Activated CD8-positive, alpha-beta memory T cell treated with anti-CD3 and anti-CD28 coated beads, Interleukin-2, amount 50 U/mL, for 4 hours (primary cell): ENCODE results near the gene ZNF524.
A peak's percentile ranks its signal among the peaks of the same experiment; 100 is the strongest.

Source experiments
- DNase-seq: peaks from one replicate; pipeline ENCODE4 v3.0.0-alpha.2; 2020

The ZNF524 gene

DNA sequence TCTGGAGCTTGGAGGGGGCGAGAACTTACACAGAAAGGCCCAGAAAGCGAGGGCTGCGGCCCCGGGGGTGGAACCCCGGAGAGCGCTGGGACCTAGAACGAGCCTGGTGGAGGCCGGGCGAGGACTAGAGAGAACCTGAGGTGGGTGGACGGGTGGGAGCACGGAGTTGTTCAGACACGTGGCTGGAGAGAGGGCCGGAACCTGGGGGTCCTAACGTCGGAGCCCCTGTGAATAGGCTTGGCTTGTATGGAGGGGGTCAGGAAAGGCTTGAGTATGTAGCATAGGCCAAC lies 43.7 kb downstream of the ZNF524 start:
- DNase-seq = no peak

DNA sequence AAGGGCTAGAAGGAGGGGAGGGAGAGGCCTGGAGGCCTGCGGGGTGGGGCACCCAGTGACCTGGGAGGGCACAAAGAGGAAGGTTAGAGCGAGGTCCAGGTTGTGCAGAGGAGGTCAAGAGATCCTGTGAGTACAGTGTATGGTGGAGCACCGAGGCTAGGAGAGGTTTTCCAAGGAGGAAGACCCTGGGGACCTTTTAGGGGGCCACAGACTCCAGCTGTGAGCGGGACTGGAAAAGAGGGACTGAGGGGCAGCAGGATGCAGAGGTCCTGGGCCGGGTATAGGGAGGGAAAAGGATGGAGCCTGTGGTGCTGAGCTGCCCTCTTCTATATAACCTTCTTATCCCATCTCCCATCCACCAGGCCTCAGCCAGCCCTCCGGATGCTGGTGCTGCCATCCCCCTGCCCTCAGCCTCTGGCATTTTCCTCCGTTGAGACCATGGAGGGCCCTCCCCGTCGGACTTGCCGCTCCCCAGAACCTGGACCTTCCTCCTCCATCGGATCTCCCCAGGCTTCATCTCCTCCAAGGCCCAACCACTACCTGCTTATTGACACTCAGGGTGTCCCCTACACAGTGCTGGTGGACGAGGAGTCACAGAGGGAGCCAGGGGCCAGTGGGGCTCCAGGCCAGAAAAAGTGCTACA lies 44.2 kb downstream of the ZNF524 start:
- DNase-seq = no peak

DNA sequence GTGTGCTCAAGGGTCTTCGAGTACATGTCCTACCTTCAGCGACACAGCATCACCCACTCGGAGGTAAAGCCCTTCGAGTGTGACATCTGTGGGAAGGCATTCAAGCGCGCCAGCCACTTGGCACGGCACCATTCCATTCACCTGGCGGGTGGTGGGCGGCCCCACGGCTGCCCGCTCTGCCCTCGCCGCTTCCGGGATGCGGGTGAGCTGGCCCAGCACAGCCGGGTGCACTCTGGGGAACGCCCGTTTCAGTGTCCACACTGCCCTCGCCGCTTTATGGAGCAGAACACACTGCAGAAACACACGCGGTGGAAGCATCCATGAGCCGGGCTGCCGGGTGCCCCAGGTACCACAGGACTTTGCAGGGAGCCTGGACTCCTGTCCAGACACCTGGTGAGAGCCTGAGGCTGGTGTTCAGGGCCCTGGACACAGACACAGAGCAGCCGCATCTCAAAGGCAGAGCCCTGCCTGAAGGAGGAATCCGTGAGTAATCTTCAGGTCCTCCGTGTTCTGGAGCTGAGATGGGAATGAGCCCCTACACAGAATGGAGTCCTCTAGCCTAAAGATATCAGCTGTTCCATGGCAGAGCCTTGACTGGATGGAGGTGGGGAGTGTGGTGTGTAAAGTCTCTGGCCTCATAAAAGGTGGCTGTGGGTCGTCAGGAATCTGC lies 44.9 kb downstream of the ZNF524 start:
- DNase-seq = no peak

DNA sequence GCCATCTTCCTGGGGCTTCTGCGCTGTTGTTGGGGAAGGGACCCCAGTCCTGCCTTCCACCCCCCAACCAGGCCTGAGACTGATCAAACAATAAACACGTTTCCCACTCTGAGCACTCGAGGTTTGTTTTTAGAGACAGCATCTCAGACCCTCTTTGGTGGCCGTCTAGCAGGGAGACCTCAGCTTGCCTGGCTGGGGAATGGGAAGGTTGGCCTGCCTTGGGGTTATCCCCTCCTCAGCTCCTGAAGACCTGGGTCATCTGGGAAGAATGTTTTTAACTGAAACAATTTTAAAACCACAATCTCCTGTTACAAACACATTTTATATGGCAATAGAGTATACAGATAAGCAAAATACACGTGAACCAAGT lies 45.4 kb downstream of the ZNF524 start:
- no peak for DNase-seq

DNA sequence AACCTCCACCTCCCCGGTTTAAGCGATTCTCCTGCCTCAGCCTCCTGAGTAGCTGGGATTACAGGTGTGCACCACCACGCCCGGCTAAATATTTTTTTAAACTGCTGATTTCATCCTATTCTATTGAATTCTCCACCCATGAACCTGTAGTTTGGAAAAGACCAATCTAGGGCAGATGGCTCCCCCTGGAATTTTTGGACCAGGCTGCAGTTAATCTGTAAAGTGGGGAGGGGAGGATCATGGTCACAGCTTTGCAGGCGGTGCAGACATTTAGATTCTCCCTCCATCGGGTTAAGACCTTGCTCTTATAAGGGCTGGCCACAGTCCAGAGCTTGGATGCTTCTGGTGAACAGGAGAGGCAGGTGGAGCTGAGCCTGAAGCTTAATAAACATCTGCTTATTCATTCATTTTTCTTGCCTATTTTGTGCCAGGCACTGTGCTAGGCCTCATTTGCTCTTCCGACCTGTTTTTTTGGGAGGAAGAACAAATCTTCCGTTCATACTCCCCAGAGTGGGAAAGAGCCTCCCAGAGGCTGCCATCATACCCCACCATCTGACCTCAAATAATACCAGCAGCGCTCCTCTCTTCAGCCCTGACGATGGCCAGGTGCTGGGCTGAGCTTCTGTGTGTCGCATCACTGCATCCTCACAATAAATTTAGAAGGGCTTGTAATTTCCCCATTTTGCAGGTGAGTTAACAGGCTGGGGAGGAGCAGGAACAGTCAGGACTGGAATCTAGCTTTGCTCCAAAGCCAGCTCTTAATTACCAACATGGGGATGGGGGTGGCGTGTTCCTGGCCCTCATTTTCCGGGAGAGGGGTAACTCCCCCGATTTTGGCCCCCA lies 47.0 kb downstream of the ZNF524 start:
- DNase-seq = no peak

DNA sequence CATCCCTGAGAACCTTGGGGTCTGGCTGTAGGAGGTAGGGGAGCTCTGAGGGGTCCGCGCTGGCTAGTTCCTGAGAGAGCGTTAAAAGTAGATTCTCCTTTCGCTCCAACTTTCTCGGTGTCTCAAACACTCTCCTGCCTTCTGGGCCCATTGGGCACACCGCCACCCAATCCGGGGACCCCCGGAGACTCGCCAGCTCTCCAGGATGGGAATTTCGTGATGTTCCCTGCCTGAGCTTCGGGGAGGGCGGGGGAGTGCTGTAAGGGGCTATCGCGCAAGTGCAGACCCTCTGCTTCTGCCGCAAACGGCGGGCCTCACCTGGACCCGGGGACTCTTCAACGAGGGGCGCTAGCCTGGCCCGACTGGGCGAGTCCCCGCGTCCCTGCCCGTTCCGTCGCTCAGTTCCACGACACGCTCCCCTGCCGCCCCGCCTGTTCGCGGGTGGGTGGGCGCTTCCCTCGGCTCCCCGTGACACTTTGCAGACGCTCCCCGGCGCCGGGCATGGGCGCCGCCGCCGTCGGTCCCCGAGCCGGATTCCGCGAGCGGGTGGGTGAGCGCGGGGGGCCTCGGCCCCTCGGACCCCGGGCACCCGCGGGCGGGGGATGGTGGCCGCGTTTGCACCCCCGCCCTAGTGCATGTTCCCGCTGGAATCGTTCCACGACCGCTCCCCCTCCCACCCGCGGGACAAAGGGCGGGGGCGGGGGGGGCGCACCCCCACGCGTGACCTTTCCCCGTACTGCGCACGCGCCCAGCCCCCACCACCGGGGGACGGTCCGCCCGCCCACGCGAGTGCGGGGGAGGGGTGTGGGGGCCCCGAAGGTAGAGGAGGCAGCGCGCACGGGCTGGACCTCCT lies 47.9 kb downstream of the ZNF524 start, which contains the start of gene CCDC106:
CCDC106 (plus strand) TSS at position 481 of the 853 bp plus-strand sequence. CDS start 835 bp downstream, outside the sequence.
- peak; percentile 73 for DNase-seq

DNA sequence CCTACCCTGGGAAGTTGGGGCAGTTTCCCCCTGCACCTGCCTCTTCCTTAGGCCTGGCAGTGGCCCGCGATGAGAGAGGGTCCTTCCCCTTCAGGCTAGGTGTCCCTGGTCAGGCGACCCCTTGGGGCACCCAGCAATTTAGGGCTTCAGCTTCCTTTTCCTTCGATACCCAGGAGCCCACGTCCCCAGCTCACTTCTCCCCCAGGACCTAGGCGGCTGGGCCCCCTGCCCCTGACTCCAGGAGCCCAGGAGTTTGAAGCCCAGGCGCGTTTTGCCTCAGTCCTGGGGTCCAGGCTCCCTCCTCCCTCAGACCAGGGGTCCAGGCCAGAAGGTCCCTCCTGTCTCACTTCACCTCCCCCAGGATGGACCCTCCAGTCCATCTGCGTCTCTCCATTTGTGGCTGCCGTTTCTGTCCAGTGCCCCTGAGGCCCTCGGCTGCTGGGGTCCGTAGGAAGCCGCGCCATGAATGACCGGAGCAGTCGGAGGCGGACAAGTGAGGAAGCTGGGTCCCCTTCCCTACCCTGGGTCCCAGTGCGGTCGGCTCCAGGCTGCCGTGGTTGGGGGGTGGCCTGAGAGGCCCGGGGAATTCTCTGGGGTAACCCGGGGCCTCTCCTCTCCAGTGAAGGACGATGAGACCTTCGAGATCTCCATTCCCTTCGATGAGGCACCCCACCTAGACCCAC lies 48.6 kb downstream of the ZNF524 start:
- no peak for DNase-seq

DNA sequence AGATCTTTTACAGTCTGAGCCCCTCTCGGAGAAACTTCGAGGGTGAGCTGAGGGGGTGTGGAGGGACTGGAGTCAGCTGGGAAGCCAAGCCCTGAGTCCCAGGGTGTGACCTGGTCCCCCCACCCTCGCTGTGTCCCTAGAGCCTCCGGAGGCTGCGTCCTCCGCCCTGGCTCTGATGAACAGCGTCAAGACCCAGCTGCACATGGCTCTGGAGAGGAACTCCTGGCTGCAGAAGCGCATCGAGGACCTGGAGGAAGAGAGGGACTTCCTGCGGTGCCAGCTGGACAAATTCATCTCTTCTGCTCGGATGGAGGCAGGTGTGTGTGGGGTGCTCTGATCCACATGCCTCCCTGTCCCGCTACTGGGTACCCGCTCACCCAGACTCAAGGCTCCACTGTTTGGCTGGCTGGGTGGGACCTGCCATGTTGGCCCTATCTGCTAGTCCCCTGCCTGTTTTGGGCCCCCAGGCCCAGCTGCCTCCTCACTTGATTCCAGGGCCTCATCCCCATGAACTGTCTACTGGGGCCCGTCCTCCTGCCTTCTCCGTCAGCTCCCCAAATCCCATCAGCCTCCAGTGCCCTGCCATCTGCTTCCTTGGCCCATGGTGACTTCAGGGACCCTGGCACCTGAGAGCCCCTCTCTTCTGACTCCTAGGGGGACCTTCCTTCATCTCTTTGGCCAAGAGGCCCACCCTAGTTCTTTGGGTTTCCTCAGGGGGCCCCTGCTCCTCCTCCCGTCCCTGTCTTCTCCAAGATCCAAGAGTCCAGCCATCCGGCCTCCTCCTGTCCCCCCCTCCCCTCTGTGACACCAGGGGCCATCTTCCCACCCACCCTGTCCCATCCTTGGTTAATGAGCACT lies 49.4 kb downstream of the ZNF524 start:
- no peak for DNase-seq

DNA sequence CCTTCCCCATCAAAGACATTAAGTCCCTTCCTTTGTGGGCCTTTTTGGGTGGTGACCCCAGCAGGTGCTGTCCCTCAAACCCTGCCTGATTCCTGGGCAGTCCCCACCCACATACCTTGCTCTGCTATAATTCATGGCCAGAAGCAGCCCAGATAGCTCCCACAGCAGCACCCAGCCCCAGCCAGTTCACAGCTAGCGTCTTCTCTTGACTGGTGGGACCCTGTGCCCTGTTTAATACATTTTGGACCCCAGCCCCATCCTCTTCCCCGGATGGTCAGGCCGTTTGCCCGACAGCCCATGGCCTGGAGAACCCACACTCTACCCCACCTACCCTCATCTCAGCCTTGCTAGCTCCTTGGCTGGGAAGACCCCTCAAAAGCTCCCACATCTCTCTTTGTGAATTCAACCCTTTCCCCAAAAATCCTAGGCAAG lies 50.1 kb downstream of the ZNF524 start:
- no peak for DNase-seq

DNA sequence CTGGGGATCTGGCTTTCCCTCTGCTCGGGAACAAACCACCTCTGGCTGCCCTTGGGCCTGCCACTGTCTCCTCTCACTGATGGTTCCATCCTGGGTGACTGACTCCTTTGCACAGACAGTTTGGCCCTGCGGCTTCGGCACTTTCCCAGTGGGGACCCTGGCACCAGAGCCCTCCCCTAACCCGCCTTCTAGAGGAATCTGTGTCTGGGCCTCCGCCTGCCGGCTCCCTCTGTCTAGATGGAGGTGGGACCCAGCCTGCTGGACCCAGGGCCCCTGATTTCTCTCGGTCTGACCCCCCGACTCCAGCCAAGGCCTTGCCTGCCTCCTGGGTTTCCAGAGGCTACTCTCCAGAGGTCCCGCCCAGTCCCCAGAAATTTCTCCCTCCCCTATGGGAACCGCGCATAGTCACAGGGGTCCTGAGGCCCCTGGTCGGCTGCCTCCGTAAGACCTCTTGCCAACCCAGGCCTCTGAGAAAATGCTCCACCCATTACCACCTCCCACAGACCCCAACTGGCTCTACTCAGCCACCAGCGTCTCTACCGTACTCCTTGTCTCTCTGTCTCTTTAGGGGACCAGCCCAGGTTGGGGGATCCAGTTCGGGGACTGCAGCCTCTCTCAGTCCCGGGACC lies 50.6 kb downstream of the ZNF524 start:
- DNase-seq = no peak

DNA sequence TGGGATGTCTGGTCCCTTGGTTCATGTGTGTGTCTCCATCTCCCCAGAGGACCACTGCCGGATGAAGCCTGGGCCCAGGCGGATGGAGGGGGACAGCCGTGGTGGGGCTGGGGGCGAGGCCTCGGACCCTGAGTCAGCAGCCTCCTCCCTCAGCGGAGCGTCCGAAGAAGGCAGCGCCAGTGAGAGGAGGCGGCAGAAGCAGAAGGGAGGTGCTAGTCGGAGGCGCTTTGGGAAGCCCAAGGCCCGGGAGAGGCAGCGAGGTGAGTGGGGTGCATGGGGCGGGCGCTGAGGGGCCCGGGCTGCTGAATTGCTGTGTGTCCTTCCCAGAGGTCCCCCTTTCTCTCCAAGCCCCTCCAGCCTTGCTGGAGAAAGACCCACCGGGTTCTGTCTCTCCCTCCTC lies 51.1 kb downstream of the ZNF524 start:
- DNase-seq = no peak

DNA sequence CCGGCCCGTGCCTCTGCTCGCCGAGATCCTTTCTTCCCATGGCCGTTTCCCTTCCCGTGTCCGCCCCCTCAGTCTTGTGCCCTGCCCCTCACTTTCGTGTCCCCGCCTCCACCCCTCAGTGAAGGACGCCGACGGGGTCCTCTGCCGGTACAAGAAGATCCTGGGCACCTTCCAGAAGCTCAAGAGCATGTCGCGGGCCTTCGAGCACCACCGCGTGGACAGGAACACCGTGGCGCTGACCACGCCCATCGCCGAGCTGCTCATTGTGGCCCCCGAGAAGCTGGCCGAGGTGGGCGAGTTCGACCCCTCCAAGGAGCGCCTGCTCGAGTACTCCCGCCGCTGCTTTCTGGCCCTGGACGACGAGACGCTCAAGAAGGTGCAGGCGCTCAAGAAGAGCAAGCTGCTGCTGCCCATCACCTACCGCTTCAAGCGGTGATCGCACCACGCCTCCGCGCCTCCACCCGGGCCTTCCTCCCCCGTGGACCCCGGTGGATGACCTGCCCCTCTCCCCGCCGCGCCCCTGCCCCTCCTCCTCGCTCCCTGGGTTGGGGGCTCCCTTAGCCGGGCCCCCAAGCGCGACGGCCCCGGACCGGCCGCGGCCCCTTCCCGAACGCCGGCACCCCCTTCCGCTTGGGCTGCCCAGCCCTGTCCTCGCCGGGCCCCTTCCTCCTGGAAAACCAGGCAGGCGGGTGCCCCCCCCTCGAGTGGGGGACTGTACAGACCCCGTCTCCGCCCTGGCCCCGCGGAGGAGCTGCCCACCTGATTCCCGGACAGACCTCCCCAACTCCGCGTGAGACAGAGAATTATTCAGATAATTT lies 52.4 kb downstream of the ZNF524 start:
- peak; percentile 34 for DNase-seq
